C4-2B (cell line): ENCODE data around the gene RBPMS2.

Experiments used
- CTCF ChIP-seq: fragments of 450-650 bp; conservative IDR thresholded peaks from 2 replicates; pipeline ENCODE4 v1.5.1; 2017; ENCODE audit warnings: mild to moderate bottlenecking
- ZFX ChIP-seq: fragments of 450-650 bp; IDR thresholded peaks from 2 replicates; pipeline ENCODE4 v1.6.1; 2017

GRCh38 chr15:64816452-64816851, 41.1 kb upstream of the RBPMS2 start:
- TF ChIP-seq CTCF (no peak), ZFX (no peak)
